Loucy (cell line): ENCODE results near the gene CADM1.

Experiments used
- H2AFZ ChIP-seq: fragments of 200-600 bp; sonication (generic); 2 replicates; pipeline ENCODE4 v1.6.0; 2016; ENCODE audit warnings: antibody characterized with exemption, mild to moderate bottlenecking, low read length, moderate library complexity
- H3F3A ChIP-seq: fragments of 200-600 bp; 2 replicates; pipeline ENCODE4 v1.6.0; 2016; ENCODE audit warnings: antibody characterized with exemption, low read depth, mild to moderate bottlenecking
- H3K27me3 ChIP-seq: fragments of 200-600 bp; sonication (generic); 2 replicates; pipeline ENCODE4 v1.6.1; 2014; ENCODE audit warnings: low read length, mild to moderate bottlenecking; ENCODE audit not compliant: insufficient read depth, poor library complexity, severe bottlenecking
- H3K36me3 ChIP-seq: fragments of 200-600 bp; sonication (generic); 2 replicates; pipeline ENCODE4 v1.6.1; 2016; ENCODE audit warnings: low read length; ENCODE audit not compliant: insufficient read depth
- H3K4me1 ChIP-seq: fragments of 200-600 bp; sonication (generic); 2 replicates; pipeline ENCODE4 v1.5.1; 2014; ENCODE audit warnings: low read length, mild to moderate bottlenecking; ENCODE audit not compliant: insufficient read depth, poor library complexity, severe bottlenecking
- H3K4me2 ChIP-seq: fragments of 200-600 bp; sonication (generic); 2 replicates; pipeline ENCODE4 v1.6.0; 2014; ENCODE audit warnings: antibody characterized with exemption, low read length, low read depth, mild to moderate bottlenecking; ENCODE audit not compliant: poor library complexity, severe bottlenecking
- H3K4me3 ChIP-seq: fragments of 200-600 bp; sonication (generic); 2 replicates; pipeline ENCODE4 v1.5.1; 2014; ENCODE audit warnings: low read length, mild to moderate bottlenecking, mixed read lengths; ENCODE audit not compliant: poor library complexity, severe bottlenecking
- H3K79me2 ChIP-seq: fragments of 200-600 bp; sonication (generic); 2 replicates; pipeline ENCODE4 v1.6.1; 2014; ENCODE audit warnings: low read length; ENCODE audit not compliant: insufficient read depth
- H3K9ac ChIP-seq: fragments of 200-600 bp; sonication (generic); 2 replicates; pipeline ENCODE4 v1.6.0; 2014; ENCODE audit warnings: mild to moderate bottlenecking, low read depth, low read length, moderate library complexity; ENCODE audit not compliant: poor library complexity, severe bottlenecking
- H3K9me2 ChIP-seq: fragments of 200-600 bp; sonication (generic); replicated peaks from 2 replicates; pipeline ENCODE4 v1.6.1; 2016; ENCODE audit warnings: low read depth, low read length, mixed read lengths
- H3K9me3 ChIP-seq: fragments of 200-600 bp; sonication (generic); 2 replicates; pipeline ENCODE4 v1.6.1; 2014; ENCODE audit warnings: mild to moderate bottlenecking, antibody characterized with exemption, low read length, low read depth; ENCODE audit not compliant: insufficient read depth
- H4K20me1 ChIP-seq: fragments of 200-600 bp; sonication (generic); 2 replicates; pipeline ENCODE4 v1.6.0; 2014; ENCODE audit warnings: antibody characterized with exemption, low read length, mild to moderate bottlenecking; ENCODE audit not compliant: insufficient read depth, poor library complexity, severe bottlenecking
- CTCF ChIP-seq: fragments of 200-600 bp; sonication (generic); conservative IDR thresholded peaks from 2 replicates; pipeline ENCODE4 v1.5.1; 2014; ENCODE audit warnings: mild to moderate bottlenecking, antibody characterized with exemption, low read length
- EZH2phosphoT487 ChIP-seq: fragments of 200-600 bp; IDR thresholded peaks from 2 replicates; pipeline ENCODE4 v1.6.1; 2018; ENCODE audit warnings: antibody characterized with exemption, mild to moderate bottlenecking, moderate library complexity, borderline replicate concordance

CADM1 gene

GRCh38 chr11:115185931-115186330 is 318.3 kb downstream of the CADM1 start:
- TF ChIP-seq EZH2phosphoT487 (no peak), CTCF (no peak)
- Histone ChIP-seq H3K9ac (no peak overlapping the region), H3K36me3 (no peaks in the 10 kb centered on the region), H3K27me3 (no peaks in the 10 kb centered on the region), H4K20me1 (no peaks in the 10 kb centered on the region), H3K79me2 (no peaks in the 10 kb centered on the region), H3K9me2 (no peaks in the 10 kb centered on the region), H2AFZ (no peak overlapping the region), H3F3A (no peaks in the 10 kb centered on the region), H3K4me1 (no peaks in the 10 kb centered on the region), H3K4me3 (no peak overlapping the region), H3K4me2 (no peak overlapping the region), H3K9me3 (no peaks in the 10 kb centered on the region)

GRCh38 chr11:115185507-115185906 is 318.7 kb downstream of the CADM1 start:
- H2AFZ ChIP-seq = no peak overlapping the region
- H4K20me1 ChIP-seq = no peaks in the 10 kb centered on the region
- H3F3A ChIP-seq = no peaks in the 10 kb centered on the region
- no peak overlapping the region for H3K4me3 ChIP-seq
- no peak overlapping the region for H3K9ac ChIP-seq
- H3K9me2 ChIP-seq = no peaks in the 10 kb centered on the region
- H3K27me3 ChIP-seq = no peaks in the 10 kb centered on the region
- no peaks in the 10 kb centered on the region for H3K36me3 ChIP-seq
- no peaks in the 10 kb centered on the region for H3K4me1 ChIP-seq
- no peaks in the 10 kb centered on the region for H3K79me2 ChIP-seq
- H3K9me3 ChIP-seq = no peaks in the 10 kb centered on the region
- TF ChIP-seq EZH2phosphoT487 (no peak), CTCF (no peak)
- no peak overlapping the region for H3K4me2 ChIP-seq

GRCh38 chr11:115184901-115185300 is 319.3 kb downstream of the CADM1 start:
- Histone ChIP-seq H3K27me3 (no peaks in the 10 kb centered on the region), H3K4me1 (no peaks in the 10 kb centered on the region), H3K4me2 (no peak overlapping the region), H3F3A (no peaks in the 10 kb centered on the region), H3K9ac (no peak overlapping the region), H3K36me3 (no peaks in the 10 kb centered on the region), H3K9me2 (no peaks in the 10 kb centered on the region), H3K4me3 (no peak overlapping the region), H3K9me3 (no peaks in the 10 kb centered on the region), H2AFZ (no peak overlapping the region), H3K79me2 (no peaks in the 10 kb centered on the region), H4K20me1 (no peaks in the 10 kb centered on the region)
- TF ChIP-seq CTCF (no peak), EZH2phosphoT487 (no peak)
